Naive thymus-derived CD4-positive, alpha-beta T cell (primary cell): ENCODE measurements around the gene CDH23. TPM values are rescaled to one million over a fixed set of nuclear protein-coding genes. Genes with fewer than 3 reads are reported as not detected.

Source experiments
- ATAC-seq: fragments of 150-1000 bp; cut with Tn5 transposase; 2 replicates; pipeline ENCODE4 v1.10.0; 2021; ENCODE audit warnings: mild to moderate bottlenecking, moderate library complexity
- CTCF ChIA-PET: fragments of 350-600 bp; sonication (Branson Sonifier 250); formaldehyde crosslinking; loops from one replicate; lab custom pipeline; 2021; ENCODE audit warnings: antibody characterized with exemption; lab: Charles Lee
- POLR2A ChIA-PET: fragments of 350-600 bp; sonication (Branson Sonifier 250); formaldehyde crosslinking; loops from one replicate; lab custom pipeline; 2021; ENCODE audit warnings: antibody characterized with exemption, inconsistent platforms; lab: Charles Lee
- DNase-seq, 9 donors: peaks; one replicate each; pipeline versions ENCODE4 v3.0.0 to v3.0.0-alpha.2; 2020 to 2022; ENCODE audit warnings: mixed read lengths in 1 of 9
- H3K27ac ChIP-seq: one replicate; pipeline ENCODE4 v1.7.0; 2013; ENCODE audit warnings: mild to moderate bottlenecking, low read depth, low read length, moderate library complexity
- H3K27me3 ChIP-seq, 2 donors: one replicate each; pipeline ENCODE4 v1.7.0; 2013; ENCODE audit warnings: low read length in 2 of 2, mild to moderate bottlenecking in 2 of 2, moderate library complexity in 2 of 2; ENCODE audit not compliant: control insufficient read depth in 2 of 2, insufficient read depth in 2 of 2
- H3K36me3 ChIP-seq, 3 experiments: 1 replicate in 2 of 3; 2 replicates in 1 of 3; pipeline ENCODE4 v1.7.0; 2013; ENCODE audit warnings: low read length in 3 of 3, mild to moderate bottlenecking in 3 of 3, moderate library complexity in 1 of 3; ENCODE audit not compliant: insufficient read depth in 3 of 3, control insufficient read depth in 2 of 3
- H3K4me1 ChIP-seq, 2 donors: one replicate each; pipeline ENCODE4 v1.7.0; 2013; ENCODE audit warnings: low read length in 2 of 2, mild to moderate bottlenecking in 2 of 2, moderate library complexity in 1 of 2; ENCODE audit not compliant: control insufficient read depth in 2 of 2, insufficient read depth in 2 of 2
- H3K4me3 ChIP-seq: 2 replicates; pipeline ENCODE4 v1.7.0; 2013; ENCODE audit warnings: mild to moderate bottlenecking, low read length
- H3K9me3 ChIP-seq, 3 experiments: 1 replicate in 2 of 3; 2 replicates in 1 of 3; pipeline ENCODE4 v1.7.0; 2013; ENCODE audit warnings: low read length in 3 of 3; ENCODE audit not compliant: control insufficient read depth in 2 of 3
- H3K27ac Mint-ChIP-seq, 9 donors: one replicate each; pipeline ENCODE4 v1.8.0; 2020 to 2022; ENCODE audit warnings: mixed read lengths in 9 of 9, mild to moderate bottlenecking in 8 of 9, moderate library complexity in 5 of 9, inconsistent platforms in 2 of 9
- H3K27me3 Mint-ChIP-seq, 5 donors: one replicate each; pipeline ENCODE4 v1.8.0; 2021 to 2022; ENCODE audit warnings: mixed read lengths in 5 of 5, mild to moderate bottlenecking in 1 of 5
- H3K36me3 Mint-ChIP-seq, 5 donors: one replicate each; pipeline ENCODE4 v1.8.0; 2020 to 2022; ENCODE audit warnings: mixed read lengths in 5 of 5, mild to moderate bottlenecking in 3 of 5, inconsistent platforms in 1 of 5
- H3K4me1 Mint-ChIP-seq, 7 donors: one replicate each; pipeline ENCODE4 v1.8.0; 2020 to 2022; ENCODE audit warnings: mixed read lengths in 7 of 7, mild to moderate bottlenecking in 3 of 7, inconsistent platforms in 1 of 7
- H3K4me3 Mint-ChIP-seq, 10 donors: one replicate each; pipeline ENCODE4 v1.8.0; 2020 to 2022; ENCODE audit warnings: mild to moderate bottlenecking in 10 of 10, mixed read lengths in 10 of 10, moderate library complexity in 6 of 10, inconsistent platforms in 2 of 10
- H3K9me3 Mint-ChIP-seq, 11 donors: one replicate each; pipeline ENCODE4 v1.8.0; 2020 to 2022; ENCODE audit warnings: mixed read lengths in 11 of 11, mild to moderate bottlenecking in 4 of 11, inconsistent platforms in 1 of 11, moderate library complexity in 1 of 11
- intact Hi-C, 2 donors: fragments of 100-400 bp; cut with micrococcal nuclease; formaldehyde crosslinking; loops; one replicate each; pipeline ENCODE4 v1.15.1; 2023
- polyA plus RNA-seq, 2 donors: library from polyadenylated mRNA; unstranded; fragments of 300-500 nt; fragmentation: Illumina TruSeq; gene quantifications; one replicate each; pipeline ENCODE4 v1.2.3, GENCODE V29; 2021
- total RNA-seq, 6 experiments: library from RNA in 5 of 6; stranded (reverse) in 5 of 6; gene quantifications; 1 replicate in 5 of 6; 2 replicates in 1 of 6; pipeline ENCODE4 v1.2.3 and lab custom pipeline; 2021 to 2026

CDH23 gene
- total and polyA plus RNA-seq, 7 experiments from 2014 or later = 1.1 to 18.3 (median 7.9) TPM

GRCh38 chr10:71539442-71540118, 142.9 kb downstream of the CDH23 start:
- no peaks in the 10 kb centered on the region for H3K36me3 ChIP-seq
- peaks cover 0 to 4% (median 0%) of the 10 kb centered on the region in 7 donors for H3K4me1 Mint-ChIP-seq
- peaks cover 0 to 2% (median 0%) of the 10 kb centered on the region in 11 donors for H3K9me3 Mint-ChIP-seq
- POLR2A ChIA-PET = no interaction called here
- H3K36me3 Mint-ChIP-seq = no peaks in the 10 kb centered on the region
- H3K27ac ChIP-seq = no peak overlapping the region
- H3K27me3 ChIP-seq = no peaks in the 10 kb centered on the region
- ATAC-seq (no peak), DNase-seq (no peak)
- no peaks in the 10 kb centered on the region for H3K9me3 ChIP-seq
- no peak overlapping the region for H3K27ac Mint-ChIP-seq
- no peak overlapping the region for H3K4me3 ChIP-seq
- peaks cover 0 to 4% (median 0%) of the 10 kb centered on the region in 5 donors for H3K27me3 Mint-ChIP-seq
- no peak overlapping the region for H3K4me3 Mint-ChIP-seq
- intact Hi-C loops = no loop called here
- CTCF ChIA-PET = no interaction called here
- no peaks in the 10 kb centered on the region for H3K4me1 ChIP-seq

DNA sequence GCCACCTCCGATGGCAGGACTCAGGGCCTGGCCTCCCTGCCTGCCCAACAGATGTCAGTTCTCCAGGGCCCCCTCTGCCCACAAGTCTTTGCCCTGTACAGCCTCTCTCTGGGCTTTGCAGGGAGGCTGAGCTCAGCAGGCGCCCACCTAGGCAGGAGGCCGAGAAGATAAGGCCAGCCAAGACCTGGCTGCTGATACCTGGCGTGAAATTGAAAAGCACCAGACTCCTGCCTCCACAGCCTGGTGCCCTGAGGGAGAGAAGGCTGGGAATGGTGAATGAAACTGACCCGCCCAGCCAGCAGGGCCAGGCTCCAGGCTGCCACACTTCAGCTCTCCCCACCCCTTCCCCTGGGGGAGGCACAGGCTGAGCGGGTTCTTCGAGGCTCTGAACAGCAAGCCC, 145.8 kb downstream of the CDH23 start:
- H3K27me3 ChIP-seq = no peaks in the 10 kb centered on the region
- CTCF ChIA-PET = no interaction called here
- H3K9me3 ChIP-seq = no peaks in the 10 kb centered on the region
- POLR2A ChIA-PET = no interaction called here
- Mint-ChIP-seq H3K27me3 (peaks cover 0 to 4% (median 0%) of the 10 kb centered on the region in 5 donors), H3K36me3 (no peaks in the 10 kb centered on the region), H3K9me3 (peaks cover 0 to 1% (median 0%) of the 10 kb centered on the region in 11 donors), H3K4me3 (no peak overlapping the region), H3K27ac (no peak overlapping the region), H3K4me1 (peaks cover 0 to 4% (median 0%) of the 10 kb centered on the region in 7 donors)
- ATAC-seq (no peak), DNase-seq (no peak)
- H3K4me1 ChIP-seq = no peaks in the 10 kb centered on the region
- intact Hi-C loops = no loop called here
- no peak overlapping the region for H3K27ac ChIP-seq
- no peak overlapping the region for H3K4me3 ChIP-seq
- H3K36me3 ChIP-seq = no peaks in the 10 kb centered on the region

DNA sequence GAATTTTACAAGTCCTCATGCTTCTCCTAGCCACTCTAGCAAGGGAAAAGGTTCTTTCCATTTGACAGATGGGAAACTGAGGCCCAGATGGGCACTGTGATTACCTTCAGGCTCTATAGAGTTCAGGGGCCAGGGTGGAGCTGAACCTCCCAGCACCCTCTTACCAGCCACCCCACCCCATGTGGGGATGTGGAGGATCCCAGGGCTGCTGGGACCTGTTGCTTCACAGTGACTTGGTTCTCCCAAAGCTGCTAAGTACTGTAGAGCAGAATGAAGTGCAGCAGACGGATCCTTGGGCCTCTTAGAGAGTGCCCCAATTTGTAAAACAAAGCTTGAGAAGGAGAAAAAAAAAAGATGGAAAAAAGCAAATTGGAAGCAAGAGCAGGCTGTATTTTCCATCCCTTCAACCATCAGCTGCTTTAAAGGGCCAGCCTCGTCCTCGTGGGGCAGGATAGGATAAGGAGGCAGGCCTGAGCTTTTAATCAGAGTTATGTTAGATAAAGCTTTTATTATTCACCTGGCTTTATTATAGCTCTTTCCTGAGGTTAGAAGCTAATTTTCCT, 147.0 kb downstream of the CDH23 start:
- no peaks in the 10 kb centered on the region for H3K9me3 ChIP-seq
- H3K4me1 ChIP-seq = no peaks in the 10 kb centered on the region
- ATAC-seq (no peak), DNase-seq (no peak)
- no peak overlapping the region for H3K27ac ChIP-seq
- POLR2A ChIA-PET = no interaction called here
- no peaks in the 10 kb centered on the region for H3K36me3 ChIP-seq
- intact Hi-C loops = no loop called here
- Mint-ChIP-seq H3K27ac (peak overlapping the region in 1 of 9 donors; percentile 55), H3K4me3 (no peak overlapping the region), H3K36me3 (no peaks in the 10 kb centered on the region), H3K9me3 (peaks cover 0 to 1% (median 0%) of the 10 kb centered on the region in 11 donors), H3K4me1 (peaks cover 0 to 4% (median 0%) of the 10 kb centered on the region in 7 donors), H3K27me3 (peaks cover 0 to 4% (median 0%) of the 10 kb centered on the region in 5 donors)
- H3K4me3 ChIP-seq = no peak overlapping the region
- no peaks in the 10 kb centered on the region for H3K27me3 ChIP-seq
- CTCF ChIA-PET = interaction anchor here (0.7 to 1.1 kb wide), 2 partner anchors 27 to 1091 kb away, joined by 3 to 5 read pairs; no protein-coding TSS in a partner anchor

GRCh38 chr10:71545001-71545400, 148.3 kb downstream of the CDH23 start:
- intact Hi-C loops = no loop called here

DNA sequence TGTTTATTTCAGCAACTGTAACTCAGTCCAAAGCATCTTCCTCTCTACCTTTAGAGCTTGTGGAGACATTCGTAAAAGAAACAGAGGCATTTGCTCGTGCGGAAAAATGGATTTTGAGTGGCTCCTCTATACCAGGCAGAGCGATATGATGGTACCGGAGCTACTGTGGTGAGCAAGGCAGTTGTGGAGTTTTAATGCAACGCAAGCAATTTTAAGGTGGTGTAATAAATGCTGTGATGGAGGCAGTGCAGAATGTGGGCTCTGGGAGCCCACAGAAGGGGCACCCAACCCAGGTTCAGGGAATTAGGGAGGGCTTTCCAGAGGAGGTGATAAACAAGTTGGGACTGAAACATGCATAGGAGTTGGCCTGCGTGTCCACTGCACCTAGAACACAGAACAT, 149.5 kb downstream of the CDH23 start:
- intact Hi-C loops = no loop called here
- DNase-seq = no peak
- H3K36me3 Mint-ChIP-seq = no peaks in the 10 kb centered on the region
- CTCF ChIA-PET = no interaction called here
- no peaks in the 10 kb centered on the region for H3K4me1 Mint-ChIP-seq
- H3K27me3 Mint-ChIP-seq = no peaks in the 10 kb centered on the region
- POLR2A ChIA-PET = no interaction called here
- Histone ChIP-seq H3K27me3 (no peaks in the 10 kb centered on the region), H3K36me3 (no peaks in the 10 kb centered on the region), H3K4me3 (no peak overlapping the region), H3K4me1 (no peaks in the 10 kb centered on the region), H3K27ac (no peak overlapping the region), H3K9me3 (no peaks in the 10 kb centered on the region)
- no peak overlapping the region for H3K27ac Mint-ChIP-seq
- ATAC-seq = no peak
- H3K9me3 Mint-ChIP-seq = peaks cover 0 to 1% (median 0%) of the 10 kb centered on the region in 11 donors
- H3K4me3 Mint-ChIP-seq = no peak overlapping the region

More at GRCh38 chr10:71545001-71545400, 148.3 kb downstream of the CDH23 start:
- no peak overlapping the region for H3K4me3 ChIP-seq
- no peaks in the 10 kb centered on the region for H3K9me3 ChIP-seq
- H3K36me3 ChIP-seq = no peaks in the 10 kb centered on the region
- Mint-ChIP-seq H3K27me3 (no peaks in the 10 kb centered on the region), H3K4me1 (no peaks in the 10 kb centered on the region), H3K9me3 (peaks cover 0 to 1% (median 0%) of the 10 kb centered on the region in 11 donors), H3K4me3 (no peak overlapping the region), H3K27ac (no peak overlapping the region), H3K36me3 (no peaks in the 10 kb centered on the region)
- no peak for DNase-seq
- no peaks in the 10 kb centered on the region for H3K27me3 ChIP-seq
- no peaks in the 10 kb centered on the region for H3K4me1 ChIP-seq
- no peak overlapping the region for H3K27ac ChIP-seq
- POLR2A ChIA-PET = no interaction called here
- CTCF ChIA-PET = no interaction called here
- no peak for ATAC-seq

DNA sequence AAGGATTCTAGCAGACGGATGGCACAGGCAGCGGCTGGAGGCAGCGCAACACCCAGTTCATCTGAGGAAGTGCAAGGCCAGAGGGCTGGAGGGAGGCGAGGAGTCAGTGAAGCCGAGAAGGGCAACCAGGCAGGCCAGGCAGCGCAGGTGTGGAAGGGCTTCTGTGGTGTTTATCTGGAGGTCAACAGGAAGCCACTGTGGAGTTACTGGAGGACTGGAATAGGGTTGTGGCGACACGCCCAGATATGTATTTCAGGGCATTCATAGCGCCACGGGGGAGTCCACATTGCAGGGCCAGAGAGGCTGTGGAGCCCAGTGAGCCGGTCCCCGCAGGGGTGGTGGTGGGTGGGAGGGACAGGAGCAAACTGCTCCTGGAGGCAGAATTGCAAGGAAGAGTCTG, 150.6 kb downstream of the CDH23 start:
- POLR2A ChIA-PET = no interaction called here
- Mint-ChIP-seq H3K27ac (no peak overlapping the region), H3K36me3 (no peaks in the 10 kb centered on the region), H3K4me3 (no peak overlapping the region), H3K4me1 (no peaks in the 10 kb centered on the region), H3K9me3 (peaks cover 0 to 1% (median 0%) of the 10 kb centered on the region in 11 donors), H3K27me3 (no peaks in the 10 kb centered on the region)
- Histone ChIP-seq H3K27me3 (no peaks in the 10 kb centered on the region), H3K9me3 (no peaks in the 10 kb centered on the region), H3K27ac (no peak overlapping the region), H3K4me3 (no peak overlapping the region), H3K4me1 (no peaks in the 10 kb centered on the region), H3K36me3 (no peaks in the 10 kb centered on the region)
- ATAC-seq (no peak), DNase-seq (no peak)
- CTCF ChIA-PET = no interaction called here
- intact Hi-C loops = no loop called here
